RCC 7860 (cell line): ENCODE data around the gene DOCK7.
"Not testable (repeated sequence)": the region's sequence is repeated elsewhere in the genome, so short reads cannot be mapped to it uniquely, and the experiment has no call there.

Experiments used
- DNase-seq: peaks from one replicate; pipeline ENCODE4 v3.0.0-alpha.2; 2015; ENCODE audit warnings: low spot score
- FAIRE-seq: peaks from 2 replicates; lab custom pipeline; 2012; peaks lifted over from hg19 to GRCh38; lab: Jason Lieb, UNC

The DOCK7 gene

DNA sequence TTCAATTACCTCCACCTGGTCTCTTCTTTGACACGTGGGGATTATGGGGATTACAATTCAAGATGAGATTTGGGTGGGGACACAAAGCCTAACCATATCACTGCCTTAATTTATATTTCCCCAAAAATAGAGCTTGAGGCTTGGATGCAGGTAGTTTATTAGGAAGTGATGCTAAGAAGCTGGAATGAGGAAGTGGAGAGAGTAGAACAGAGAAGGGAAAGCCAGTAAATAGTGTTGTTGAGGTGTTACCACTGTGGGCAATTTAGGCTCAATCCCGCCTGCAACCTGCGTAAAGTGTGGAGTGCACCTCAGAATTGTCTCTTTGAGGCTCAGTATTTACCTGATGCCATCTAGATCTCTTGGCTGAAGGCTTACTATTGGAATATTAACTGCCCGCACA is 4.9 kb upstream of the DOCK7 start:
- DNase-seq (no peak), FAIRE-seq (no peak)

DNA sequence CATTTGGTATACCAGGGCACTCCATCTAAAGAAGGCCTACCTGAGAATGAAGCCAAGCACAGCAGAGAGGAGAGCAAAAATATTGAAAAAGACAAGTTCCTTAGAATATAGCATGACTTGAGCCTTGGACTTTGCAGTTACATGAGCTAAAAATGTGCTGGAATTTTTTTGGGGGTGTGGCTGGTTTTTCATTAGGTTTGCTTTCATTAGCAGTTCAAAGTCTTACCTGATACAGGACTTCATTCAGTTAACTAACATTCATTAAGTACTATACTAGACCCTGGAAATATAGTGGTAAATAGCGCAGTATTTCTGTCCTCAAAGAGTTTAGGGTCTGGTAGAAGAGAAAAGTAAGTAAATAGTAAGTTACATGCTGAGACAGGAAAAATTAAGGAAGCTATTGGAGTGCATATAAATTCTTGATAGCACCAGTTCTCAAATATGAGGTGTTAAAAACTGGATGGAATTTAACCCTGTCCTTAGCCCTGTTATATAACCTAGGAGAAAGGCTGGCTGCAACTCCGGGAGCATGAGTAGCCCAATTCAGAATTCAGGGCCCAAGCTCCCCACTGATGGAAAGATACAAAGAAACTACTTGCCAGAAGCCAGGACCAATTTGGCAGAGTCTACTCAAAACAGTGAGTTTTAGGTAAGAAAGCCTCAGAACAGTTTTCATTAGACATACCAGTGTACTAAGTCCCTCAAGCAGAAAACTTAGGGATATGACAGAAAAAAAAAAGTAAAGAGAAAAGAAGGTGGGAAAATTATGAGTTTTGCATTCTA is 3.1 kb upstream of the DOCK7 start:
- no peak for FAIRE-seq
- DNase-seq: no peak

DNA sequence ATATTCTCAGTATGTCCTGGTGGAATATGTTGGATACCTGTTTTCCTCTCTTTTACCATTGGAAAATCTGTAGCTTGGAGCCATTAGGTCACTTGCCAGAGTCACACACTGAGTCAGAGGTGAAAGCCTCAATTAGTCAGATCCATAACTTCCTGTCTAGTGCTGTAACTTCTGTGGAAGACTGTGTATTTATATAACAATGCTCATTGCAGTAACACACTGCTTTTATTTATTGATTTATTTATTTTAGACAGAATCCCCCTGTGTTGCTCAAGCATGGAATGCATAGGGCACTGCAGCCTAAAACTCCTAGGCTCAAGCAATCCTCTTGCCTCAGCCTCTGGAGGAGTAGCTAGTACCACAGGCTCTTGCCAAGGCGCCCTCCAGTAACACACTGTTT is 1.3 kb upstream of the DOCK7 start:
- peak; percentile 70 for DNase-seq
- FAIRE-seq: peak; percentile 76

DNA sequence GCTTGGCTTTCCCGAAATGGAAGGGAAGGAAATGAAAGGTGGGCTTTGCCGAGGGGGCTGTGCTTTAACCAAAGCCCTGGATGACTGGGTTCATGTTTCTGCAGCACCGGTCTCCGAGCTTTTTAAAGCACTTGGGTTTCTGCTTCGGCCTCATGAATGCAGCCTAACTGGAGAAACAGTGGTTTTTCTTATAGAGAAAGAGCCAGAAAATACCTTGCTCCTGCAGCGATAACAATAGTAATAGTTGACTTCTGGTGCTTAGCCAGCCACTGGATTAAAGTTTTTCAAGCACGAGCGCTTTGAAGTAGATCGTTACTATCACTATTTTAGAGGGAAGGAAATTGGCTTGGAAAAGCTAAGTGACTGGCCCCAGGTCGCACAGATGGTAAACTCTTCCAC is 500 bp upstream of the DOCK7 start:
- no peak for DNase-seq
- FAIRE-seq: no peak

DNA sequence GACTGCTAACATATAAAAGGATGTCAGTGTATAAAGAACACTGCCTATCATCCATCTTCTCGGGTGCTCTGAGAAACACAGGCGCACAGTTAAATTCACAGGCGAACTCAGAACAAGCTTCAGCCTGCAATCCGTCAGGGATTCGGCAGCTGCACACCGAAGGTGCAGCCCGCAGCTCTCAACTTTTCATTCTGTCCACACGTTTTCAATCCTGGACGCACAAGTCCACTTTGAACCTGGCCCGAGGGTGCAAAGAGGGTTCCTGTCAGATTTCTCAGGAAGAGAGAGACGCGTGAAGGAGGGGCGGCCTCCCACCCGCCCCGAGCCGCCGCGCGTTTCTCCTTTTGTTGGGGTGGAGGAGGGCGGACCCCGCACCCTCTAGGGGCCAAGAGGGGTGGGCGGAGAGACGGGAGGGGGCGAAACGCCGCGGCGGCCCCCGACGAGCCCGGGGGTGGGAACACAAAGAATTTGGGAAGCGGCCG is 724 bp downstream of the DOCK7 start:
- DNase-seq: no peak
- FAIRE-seq: no peak

DNA sequence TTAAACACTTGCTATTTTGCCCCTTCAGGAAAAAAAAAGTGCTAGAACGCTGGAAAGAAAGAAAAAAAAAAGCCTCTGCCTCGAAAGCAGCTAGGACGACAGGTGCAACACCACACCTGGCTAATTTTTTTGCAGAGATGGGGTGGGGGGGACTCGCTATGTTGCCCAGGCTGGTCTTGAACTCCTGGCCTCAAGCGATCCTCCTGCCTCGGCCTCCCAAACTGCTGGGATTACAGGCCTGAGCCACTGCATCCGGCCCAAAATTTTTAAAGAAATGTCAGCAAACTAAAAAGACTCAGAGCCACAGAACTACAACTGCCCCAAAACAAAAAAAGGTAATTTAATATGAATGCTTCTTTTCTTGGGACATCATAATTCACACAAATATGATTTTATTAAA is 1.4 kb downstream of the DOCK7 start:
- FAIRE-seq (no peak), DNase-seq (no peak)

DNA sequence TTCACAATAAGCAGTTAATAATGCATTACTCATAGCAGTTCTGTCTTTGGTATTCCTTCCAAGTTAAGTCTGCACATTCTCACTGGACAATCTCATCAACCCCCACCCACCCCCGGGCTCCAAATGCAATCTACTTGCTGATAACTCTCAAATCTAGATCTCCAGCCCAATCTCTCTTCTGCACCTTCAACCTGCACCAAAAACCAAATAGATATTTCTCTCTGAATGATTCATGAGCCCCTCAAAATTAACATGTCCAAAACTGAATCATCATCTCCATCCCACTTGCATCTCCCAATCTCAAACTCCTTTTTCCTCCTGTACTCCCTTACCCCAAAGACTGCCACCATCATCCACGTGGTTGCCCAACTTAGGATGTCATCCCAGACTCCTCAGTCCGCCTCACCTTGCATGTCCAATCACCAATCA is 2.7 kb downstream of the DOCK7 start:
- FAIRE-seq (no peak), DNase-seq (no peak)

DNA sequence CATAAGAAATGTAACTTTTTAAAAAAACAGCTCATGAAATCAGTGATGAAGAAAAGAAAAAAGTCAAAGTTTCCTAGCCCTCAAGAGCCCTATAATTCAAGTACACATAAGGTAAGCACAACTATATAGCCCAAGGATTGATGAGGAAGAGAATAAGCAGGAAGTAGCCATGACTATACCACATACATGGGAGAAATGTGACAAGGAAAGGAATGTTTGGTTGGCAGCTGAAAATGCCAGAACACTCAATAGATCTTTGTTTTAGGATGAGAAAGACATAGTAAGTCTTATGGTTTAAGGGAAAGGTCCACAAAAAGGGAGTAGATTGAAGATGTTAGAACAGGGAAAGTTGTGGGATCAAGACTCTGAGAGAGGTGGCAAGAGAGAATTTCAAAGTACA is 5.7 kb downstream of the DOCK7 start:
- FAIRE-seq (no peak), DNase-seq (no peak)

DNA sequence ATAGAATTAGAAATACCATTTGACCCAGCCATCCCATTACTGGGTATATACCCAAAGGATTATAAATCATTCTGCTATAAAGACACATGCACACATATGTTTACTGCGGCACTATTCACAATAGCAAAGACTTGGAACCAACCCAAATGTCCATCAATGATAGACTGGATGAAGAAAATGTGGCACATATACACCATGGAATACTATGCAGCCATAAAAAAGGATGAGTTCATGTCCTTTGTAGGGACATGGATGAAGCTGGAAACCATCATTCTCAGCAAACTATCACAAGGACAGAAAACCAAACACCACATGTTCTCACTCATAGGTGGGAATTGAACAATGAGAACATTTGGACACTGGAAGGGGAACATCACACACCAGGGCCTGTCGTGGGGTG is 7.2 kb downstream of the DOCK7 start:
- not testable (repeated sequence) for DNase-seq

DNA sequence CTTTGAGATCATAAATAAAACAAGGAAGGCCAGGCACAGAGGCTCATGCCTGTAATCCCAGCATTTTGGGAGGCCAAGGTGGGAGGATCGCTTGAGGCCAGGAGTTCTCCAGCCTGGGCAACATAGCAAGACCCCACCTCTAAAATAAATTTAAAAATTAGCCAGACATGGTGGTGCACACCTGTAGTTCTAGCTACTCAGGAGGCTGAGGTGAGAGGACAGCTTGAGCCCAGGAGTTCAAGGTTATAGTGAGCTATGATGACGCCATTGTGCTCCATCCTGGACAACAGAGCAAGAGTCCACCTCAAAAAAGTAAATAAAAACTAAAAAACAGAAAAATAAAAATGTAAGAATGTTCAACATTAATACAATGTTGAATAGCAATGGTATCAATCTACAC is 10.4 kb downstream of the DOCK7 start:
- DNase-seq, FAIRE-seq: not testable (repeated sequence)

More for the DNA sequence above, 7.2 kb downstream of the DOCK7 start:
- not testable (repeated sequence) for FAIRE-seq

DNA sequence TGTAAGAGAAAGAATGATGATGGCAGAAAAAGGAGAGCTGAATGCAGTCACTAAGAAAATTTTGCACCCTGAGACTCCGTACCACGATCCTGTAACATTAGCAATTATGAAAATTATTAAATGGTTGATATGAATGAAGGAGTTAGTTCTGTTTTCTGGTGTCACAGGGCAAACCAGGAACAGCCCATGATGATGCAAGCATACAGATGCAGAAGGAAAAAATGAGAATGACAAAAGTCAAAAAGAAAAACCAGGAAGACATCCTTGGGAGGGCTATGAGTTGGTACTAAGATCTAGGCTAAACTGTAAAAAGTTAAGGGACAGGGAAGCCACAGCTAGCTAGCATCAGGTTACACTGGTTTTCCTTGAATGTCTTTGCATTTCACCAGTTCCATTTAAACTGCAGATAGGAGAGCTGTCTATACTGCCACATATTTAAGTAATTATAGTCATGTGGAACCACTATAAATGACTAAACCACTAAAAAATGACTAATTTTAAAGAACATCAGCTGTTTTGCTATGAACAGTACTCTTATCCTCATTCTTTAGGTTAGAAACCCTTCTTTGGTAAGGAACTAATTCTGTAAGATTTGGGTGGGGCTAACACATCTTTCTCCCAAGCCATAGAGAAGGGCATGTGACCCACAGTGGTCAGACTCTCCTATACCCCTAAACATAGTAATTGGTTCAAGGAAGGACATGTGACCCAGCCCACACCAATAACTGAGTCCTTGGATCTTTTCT is 11.4 kb downstream of the DOCK7 start:
- DNase-seq (no peak), FAIRE-seq (no peak)

DNA sequence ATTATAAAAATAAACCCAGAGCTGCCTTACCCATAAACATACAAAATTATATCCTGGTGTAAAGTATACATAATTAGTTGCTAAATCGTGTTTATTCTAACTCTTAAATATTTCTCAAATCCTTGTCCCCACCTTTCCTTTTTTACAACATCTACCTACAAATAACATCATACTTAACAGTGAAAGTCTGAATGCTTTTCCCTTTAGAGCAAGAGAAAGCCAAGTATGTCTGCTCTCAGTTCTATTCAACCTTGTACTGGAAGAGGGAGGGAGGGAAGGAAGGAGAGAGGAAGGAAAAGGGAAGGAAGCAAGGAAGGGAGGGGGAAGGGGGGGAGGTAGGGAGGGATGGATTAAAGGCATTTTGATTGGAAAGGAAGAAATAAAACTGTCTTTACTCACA is 14.6 kb downstream of the DOCK7 start:
- FAIRE-seq: no peak
- DNase-seq: no peak

DNA sequence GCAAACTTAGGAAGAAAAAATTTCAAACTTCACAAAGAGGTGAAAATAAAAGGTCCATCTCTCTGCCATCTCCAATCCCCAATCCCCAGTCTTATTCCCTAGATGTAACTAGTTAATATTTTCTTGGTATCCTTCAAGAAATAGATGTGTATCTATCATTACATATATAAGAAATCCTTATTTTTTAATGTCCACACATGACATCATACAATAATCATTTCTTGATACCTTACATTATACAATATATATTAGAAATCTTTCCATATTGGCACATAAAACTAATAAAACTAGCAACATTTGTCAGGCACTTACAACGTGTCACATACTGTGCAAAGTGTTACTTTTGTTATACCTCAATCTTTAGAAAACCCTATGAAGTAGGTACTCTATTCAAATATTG is 16.2 kb downstream of the DOCK7 start:
- DNase-seq (no peak), FAIRE-seq (no peak)

DNA sequence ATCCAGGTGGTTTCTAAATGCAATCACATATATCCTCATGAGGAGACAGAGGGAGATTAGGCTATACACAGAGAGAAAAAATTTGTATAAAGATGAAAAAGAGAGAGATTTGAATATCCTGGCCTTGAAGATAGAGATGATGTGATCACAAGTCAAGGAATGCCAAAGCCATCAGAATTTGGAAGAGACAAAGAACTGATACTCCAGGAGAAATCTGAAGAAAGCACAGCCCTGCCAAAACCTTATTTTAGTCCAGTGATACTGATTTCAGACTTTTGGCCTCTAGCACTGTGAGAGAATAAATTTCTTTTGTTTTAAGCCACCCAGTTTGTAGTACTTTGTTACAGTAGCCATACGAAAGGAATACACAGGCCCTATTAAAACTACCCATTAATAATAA is 33.4 kb downstream of the DOCK7 start:
- no peak for DNase-seq
- FAIRE-seq: no peak

DNA sequence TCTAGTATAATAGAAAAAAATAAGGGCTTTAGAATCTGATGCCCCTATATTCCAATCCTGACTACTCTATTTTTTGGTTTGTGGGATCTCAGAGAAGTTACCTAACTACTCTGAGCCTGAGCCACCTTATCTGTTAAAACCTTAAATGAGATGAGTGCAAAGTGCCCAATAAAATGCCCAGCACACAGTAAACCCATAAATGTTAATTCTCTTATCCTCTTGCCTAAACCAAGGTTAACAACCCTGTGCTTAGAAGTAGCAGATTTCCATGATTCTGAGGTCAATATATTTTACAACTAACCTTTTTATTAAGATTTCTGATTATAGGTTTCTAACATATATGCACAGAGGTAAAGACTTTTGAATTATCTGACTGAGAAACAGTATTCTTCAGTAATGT is 35.8 kb downstream of the DOCK7 start:
- no peak for FAIRE-seq
- no peak for DNase-seq

DNA sequence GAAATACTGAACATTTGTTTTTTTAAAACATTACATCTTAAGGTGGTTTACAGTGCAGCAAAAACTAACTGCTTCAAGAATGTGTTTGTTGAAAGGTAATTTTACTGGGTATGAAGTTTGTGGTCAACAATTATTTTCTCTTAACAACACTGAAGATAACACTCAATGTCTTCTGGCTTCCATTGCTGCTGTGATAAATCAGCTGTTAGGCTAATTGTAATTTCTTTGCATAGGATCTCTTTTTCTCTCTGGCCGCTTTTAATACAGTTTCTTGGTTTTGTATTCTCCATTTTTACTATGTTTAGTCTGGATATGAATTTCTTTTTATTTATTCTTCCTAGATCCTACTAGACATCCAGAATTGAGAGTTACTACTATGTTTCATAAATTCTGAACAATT is 44.9 kb downstream of the DOCK7 start:
- no peak for FAIRE-seq
- DNase-seq: no peak

DNA sequence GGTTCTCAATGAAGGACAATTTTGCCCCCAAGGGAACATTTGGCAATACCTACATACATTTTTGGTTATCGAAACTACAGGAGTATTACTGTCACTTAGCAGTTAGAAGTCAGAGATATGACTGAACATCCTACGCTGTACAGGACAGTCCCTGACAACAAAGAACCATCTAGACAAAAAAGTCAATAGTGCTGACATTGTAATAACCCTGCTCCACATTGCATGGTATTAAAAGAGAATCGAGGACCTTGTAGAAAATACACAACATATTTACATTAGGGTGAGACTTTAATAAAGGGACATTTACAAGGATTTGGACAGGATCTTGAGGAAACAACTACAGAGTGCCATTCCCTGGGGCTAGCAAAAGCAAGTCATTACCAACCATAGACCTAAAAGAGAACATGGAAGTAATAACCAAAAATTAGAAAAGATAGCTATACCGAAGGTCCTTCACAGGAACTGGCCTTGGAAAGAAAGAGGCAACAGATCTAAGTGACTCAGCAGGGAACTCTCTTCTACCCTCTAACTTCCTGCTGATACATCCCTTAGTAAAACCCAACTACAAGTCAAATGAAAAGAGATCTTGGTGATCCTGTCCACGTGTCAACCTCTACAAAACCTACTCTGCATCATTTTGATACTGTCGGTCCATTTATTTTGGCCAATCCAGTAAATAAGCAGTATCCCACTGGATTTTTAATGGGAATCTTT is 50.6 kb downstream of the DOCK7 start:
- no peak for DNase-seq
- FAIRE-seq: no peak

DNA sequence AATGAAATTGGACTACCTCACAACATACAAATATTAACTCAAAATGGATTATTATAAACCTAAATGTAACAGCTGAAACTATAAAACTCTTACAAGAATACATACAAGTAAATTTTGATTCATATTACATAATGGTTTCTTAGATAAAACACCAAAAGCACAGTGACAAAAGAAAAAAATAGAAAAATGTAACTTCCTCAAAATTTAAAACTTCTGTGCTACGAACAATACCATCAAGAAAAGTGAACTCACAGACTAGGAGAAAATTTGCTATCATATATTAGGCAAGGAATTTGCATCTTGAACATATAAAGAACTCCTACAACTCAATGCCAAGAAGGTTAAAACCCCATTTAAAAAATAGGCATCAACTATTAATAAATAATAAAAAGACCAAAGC is 59.7 kb downstream of the DOCK7 start:
- no peak for FAIRE-seq
- no peak for DNase-seq

DNA sequence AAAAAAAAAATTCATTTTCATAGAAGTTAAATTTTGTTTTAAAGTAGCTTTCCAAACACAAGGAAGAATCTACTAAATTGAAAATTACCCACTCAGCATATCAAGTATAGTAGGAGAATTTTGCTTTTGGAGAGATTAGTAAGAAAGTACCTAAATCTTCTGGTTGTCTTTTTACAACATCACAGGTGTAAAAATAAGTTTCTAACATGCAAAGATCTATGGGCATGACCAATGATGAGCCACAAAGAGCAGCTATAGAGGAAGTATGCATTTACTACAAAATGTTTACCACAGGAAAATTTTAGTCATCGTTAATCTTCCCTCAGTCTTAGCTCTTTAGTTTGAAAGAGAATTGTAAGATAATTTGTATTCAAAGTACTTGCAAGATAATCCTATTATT is 62.8 kb downstream of the DOCK7 start:
- DNase-seq (no peak), FAIRE-seq (no peak)

DNA sequence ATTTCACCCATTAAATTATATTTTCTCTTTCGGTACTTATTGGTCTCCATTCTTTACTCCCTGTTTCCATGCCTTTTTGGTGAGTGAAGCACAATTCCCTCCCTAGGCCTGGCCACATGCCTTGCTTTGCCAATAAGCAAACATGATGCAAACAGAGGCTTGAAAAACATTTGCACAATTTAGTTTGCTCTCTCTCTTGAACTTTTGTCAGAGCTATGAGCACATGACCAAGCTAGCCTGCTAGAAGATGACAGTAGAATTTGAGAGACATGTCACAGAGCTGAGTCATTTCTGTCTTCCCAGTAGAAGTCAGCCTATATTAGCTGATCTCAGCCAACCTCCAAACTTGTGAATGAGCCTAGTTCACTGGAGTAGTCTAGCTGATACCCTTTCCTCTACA is 66.3 kb downstream of the DOCK7 start:
- peak; percentile 84 for FAIRE-seq
- peak; percentile 75 for DNase-seq

DNA sequence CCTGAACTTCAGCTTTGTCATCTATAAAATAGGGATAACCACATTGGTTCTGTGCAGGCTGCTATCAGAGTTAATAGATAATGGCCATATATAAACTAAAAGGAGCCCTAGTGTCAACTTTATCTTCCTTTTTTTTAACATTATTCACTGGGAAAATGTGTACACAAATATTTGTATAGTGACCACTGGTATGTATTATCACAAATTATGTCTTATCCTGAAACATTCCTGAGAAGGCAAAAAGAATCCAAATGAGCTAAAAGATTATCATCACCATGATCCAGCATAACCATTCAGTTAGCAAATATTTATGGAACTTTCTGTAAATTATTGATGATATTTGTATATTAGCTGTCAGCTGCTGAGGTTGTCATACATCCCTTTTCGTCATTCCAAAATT is 74.3 kb downstream of the DOCK7 start:
- no peak for FAIRE-seq

DNA sequence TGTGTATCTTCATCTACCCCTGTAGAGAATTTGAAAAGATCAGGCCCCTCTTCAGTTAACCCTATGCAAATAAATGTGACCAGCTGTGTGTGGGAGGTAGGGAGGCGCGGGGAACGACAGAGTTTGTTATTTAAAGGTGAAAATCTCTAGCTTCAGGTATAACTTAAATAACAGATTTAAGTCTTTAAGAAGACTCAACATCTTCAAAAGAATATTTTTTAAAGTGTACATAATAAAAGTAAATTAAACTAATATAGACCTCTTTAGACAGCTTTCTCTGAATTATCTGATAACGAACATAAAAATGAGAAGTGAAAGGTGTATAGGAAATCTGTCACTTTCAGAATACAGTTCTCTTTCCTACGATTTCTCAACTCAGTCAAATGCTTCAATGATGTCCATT is 74.9 kb downstream of the DOCK7 start:
- DNase-seq (no peak), FAIRE-seq (no peak)

More for the DNA sequence above, 74.3 kb downstream of the DOCK7 start:
- no peak for DNase-seq
